Activated T-helper 1 cell treated with Interleukin-2 at 50 U/mL for 16 hours (primary cell): ENCODE measurements around the gene CST9.
"Not testable (repeated sequence)": the region's sequence is repeated elsewhere in the genome, so short reads cannot be mapped to it uniquely, and the experiment has no call there.

Experiments
- DNase-seq: peaks from one replicate; pipeline ENCODE4 v3.0.0-alpha.2; 2020; ENCODE audit warnings: low read depth

The CST9 gene

GRCh38 chr20:23637282-23638221, 31.8 kb upstream of the CST9 start, which contains the start of gene CST3:
Gene CST3, minus strand, starts transcription at chr20:23637955. Its CDS starts 93 bp downstream, at chr20:23637862.
- no peak for DNase-seq

- DNase-seq: no peak
These were observed 31.2 kb upstream of the CST9 start for GRCh38 chr20:23636908-23637281.

GRCh38 chr20:23636182-23636907, 30.6 kb upstream of the CST9 start:
- no peak for DNase-seq

GRCh38 chr20:23635768-23636090, 30.0 kb upstream of the CST9 start:
- not testable (repeated sequence) for DNase-seq

DNA sequence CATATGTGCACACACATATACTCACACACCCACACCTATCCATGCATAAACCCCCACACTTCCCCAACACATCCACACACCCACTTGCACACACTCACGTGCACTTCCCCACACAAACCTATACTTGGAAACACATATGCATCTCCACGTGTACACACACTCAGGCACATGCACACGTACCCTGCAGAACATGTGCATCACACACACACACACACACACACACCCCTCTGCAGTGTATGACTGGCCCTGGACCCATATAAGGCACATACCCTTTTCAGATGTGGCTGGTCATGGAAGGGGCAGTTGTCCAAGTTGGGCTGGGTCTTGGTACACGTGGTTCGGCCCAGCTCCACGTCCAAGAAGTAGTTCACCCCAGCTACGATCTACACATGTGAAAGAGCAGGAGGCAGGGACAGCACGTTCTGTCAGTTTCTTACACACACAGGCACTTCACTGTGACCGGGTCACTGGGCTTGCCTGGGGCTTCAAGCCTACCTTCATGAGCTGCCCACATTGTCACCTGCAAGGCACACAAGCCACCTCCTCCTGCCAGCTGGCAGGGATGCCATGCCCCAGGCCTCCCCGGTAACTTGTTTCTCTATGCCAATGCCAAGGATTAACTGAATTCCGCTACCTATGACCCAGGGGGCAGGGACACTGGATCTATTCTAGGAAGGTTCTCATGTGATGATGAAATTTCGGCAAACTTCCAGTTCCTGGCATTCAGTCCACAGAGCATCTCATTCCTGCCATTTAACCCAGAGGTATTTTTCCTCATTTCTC, 29.5 kb upstream of the CST9 start:
- no peak for DNase-seq

DNA sequence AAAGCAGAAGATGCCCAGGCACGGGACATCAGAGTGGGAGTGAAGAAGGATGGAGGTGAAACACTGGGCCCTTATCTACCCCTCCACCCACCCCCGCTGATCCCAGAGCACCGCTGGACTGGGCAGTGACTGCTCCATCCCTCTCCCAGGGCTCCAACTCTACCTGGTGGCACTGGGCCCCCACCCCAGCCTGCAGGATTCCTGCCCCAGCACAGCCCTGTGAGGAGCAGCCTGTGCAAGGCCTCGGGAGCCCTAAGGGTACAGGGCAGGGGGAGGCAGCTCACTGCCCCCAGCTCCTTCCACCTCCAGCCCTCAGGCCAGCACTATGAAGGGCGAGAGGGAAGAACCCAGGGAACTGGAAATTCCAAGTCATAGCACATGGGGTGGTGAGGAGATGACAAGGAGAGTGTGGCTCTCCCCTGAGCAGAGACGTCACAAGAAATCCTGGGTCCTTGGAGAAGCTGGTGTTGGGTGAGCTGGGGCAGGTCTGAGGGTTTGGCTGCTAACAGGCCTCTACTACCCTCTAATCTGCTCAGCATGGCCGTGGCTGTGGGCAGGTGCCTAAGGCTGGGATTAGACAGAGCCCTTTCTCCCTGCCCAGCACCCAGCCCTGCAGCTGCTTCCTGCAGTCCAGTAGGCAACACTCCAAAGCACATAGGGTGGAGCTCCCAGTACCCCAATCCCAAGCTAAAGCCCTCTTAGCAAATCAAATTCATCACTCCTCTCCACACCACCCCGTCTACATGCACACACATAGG, 28.5 kb upstream of the CST9 start:
- no peak for DNase-seq

DNA sequence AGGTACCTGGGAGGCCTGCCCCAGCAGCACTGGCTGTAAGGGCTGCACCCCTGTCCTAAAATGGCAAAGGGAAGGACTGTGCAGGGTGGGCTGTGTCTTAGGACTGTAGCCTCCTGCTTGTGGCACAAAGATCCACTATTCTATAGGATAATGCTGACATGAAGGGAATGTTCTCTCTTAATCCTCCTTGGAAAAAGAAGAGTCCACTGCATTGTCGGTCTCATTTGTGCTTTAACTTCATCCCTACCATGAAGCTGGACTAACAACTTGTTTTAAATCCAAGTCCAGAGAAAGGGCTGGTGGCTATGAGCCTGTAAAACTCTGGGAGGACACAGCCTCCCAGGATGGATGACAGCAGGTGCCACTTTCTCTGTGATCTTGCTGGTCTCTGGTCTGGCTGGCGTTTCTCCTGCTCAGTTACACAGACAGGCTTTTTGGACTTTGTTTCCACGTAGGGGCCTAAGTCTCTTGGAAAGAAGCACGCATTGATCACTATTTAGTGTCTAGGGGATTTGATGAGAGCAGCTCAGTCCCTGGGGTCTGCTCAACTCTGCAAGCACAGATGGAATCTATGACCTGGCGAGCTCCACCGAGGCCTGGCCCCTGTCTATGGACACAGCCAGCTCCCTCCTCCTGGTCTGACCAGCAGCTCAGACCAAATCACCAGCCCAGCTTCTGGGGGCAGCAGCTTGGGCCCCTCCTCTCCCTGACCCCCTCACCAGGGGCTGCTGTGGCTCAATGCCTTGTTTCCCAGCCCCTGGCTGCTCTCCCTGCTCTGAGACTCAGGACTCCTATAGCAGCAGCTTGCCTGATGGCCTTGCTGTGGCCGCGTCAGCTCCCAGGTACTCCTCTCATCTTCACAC, 27.2 kb upstream of the CST9 start:
- no peak for DNase-seq

- no peak for DNase-seq
These were observed 26.4 kb upstream of the CST9 start for GRCh38 chr20:23631981-23632710.

GRCh38 chr20:23631226-23631822, 25.6 kb upstream of the CST9 start:
- no peak for DNase-seq

DNA sequence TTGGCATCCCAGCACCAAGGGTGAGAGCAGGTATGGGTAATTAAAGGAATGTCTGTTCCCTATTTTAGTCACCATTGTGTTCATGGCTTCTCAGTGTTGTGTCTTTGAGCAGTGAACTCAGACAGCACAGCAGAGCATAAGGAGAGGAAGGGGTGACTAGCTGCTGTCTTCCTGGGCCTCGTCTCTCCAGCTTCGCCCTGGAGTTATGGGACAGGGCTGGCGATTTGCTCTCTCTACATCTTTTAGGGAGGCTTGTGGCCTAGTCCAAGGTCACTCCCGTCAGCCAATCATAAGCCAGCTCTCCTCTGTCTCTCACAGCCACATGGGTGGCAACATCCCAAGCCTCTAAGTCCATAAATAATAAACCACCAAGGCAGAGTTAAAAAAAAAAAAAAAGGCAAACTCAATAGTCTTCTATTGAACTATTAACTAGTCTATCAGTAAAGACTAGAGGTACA, 24.7 kb upstream of the CST9 start:
- no peak for DNase-seq

DNA sequence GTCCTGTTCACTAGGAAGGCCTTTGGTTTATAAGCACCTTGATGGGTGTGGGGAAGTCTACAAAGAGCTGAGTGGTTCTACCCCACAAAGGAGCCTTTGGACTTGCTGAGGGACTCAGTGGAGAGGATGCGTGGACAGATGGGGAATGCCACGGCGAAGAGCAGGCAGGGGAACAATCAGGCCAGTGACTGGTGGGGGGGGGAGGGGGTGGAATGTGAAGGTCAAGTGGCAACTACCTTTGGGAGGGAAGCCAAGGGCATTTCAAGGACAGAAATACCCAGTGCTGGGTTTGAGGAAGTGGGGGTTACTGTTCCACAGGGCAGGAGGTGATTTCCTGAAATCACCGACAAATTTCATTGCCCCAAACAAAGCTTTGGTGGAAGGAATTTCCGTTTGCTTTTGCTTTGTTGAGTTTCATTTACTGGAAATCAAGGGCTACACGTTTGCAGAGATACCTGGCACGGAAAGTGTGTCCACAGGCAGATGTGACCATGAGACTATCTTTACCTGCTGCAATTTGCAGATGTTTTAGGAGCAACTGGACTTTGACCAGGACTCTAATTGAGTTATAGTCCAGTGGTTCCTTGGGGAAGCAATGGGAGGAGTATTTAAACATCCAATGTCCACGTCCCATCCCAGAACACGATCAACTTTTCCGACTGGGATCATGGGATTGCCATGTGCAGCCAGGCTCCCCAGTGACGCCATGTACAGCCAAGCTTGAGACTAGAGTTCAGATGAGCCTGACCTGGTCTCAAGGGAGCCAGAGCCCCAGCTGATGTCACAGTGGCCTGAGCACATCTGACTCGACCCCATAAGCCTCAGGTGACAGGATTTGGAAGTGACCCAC, 24.1 kb upstream of the CST9 start:
- DNase-seq: no peak

- DNase-seq: no peak
These were observed 23.4 kb upstream of the CST9 start for GRCh38 chr20:23629017-23629541.

DNA sequence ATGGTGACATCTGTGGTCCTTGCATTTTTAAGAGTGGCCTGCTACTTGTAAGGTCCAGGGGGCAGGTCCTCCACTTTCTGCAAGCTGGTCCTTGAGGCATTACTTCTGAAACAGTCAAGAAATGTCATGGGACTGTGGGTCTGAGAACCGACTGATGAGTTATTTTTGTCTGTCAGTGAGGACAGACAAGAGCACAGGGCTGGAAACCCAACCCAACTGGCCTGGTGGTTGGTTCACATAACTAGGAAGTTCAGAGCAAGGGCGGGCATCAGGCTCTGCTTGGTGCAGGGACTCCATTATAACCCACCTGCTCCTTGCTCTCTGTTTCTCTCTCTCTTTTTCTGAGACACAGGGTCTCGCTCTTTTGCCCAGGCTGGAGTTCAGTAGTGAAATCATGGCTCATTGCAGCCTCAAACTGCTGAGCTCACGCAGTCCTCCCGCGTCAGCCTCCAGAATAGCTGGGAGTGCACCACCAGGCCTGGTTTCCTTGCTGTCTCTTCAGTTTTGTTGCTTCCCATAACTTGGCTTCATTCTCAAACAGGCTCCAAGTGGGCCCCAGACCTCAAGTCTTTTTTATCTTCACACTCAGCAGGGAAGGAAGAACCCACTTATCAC, 22.8 kb upstream of the CST9 start:
- no peak for DNase-seq

DNA sequence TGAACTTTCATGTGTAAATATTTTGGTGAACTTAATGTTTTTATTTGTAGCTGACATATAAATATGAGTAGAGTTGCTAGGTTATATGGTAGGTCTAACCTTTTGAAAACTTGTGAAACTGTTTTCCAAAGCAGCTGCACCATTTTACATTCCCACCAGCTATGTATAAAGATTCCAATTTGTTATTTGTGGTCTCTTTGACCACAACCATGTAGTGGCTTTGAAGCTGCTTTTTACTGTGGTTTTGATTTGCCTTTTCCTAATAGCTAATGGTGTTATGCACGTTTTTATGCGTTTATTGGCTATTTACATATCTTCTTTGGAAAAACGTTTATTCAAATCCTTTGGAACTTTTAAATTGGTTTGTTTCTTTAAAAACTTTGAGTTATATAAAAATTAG, 21.8 kb upstream of the CST9 start:
- DNase-seq: no peak

DNA sequence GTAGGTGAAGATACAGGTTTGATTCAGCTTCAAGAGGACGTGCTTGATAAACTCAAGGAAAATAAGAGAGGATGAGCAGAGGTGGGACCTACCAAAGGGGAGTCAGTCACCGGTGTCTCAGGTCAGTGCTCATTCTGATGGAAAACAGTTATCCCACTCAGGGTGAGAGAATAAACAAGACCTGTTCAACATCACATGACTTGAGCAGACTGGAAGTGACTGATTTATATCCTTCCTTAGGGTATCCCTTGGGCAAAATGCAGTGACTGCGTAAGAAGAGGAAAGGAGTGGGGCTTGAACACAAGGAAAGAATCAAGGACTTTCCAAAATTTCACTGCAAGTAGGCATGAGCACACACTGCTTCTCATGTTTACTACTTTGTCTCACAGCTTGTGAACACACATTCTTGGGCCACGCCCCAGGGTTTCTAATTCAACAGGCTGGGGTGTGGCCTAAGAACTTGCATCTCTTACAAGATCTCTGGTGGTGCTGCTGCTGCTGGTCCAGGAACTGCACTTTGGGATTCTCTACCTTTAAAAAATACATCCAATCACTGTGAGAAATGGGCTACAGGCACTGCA, 20.4 kb upstream of the CST9 start:
- DNase-seq: no peak

- no peak for DNase-seq
These were observed 19.7 kb upstream of the CST9 start for GRCh38 chr20:23625236-23625964.

DNA sequence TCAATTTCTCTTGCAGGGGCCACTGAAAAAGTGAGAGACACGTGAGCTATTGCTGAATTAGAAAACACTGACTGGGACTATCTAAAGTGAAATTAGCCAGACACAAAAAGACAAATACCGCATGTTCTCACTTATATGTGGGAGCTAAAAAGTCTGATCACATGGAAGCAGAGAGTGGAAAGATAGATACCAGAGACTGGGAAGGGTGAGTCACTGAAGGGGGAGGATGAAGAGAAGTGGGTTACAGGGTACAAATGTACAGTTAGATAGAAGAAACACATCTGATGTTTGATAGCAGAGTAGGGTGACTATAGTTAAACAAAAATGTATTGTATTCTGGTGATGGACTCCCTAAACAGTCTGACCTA, 18.6 kb upstream of the CST9 start:
- no peak for DNase-seq
